ENCODE measurements around the gene RASSF8. TPM values are rescaled to one million over a fixed set of nuclear protein-coding genes. Genes with fewer than 3 reads are reported as not detected.

RASSF8 gene
- polyA plus RNA-seq, 3 donors = 0.08 to 0.39 TPM; not detected in 1

DNA sequence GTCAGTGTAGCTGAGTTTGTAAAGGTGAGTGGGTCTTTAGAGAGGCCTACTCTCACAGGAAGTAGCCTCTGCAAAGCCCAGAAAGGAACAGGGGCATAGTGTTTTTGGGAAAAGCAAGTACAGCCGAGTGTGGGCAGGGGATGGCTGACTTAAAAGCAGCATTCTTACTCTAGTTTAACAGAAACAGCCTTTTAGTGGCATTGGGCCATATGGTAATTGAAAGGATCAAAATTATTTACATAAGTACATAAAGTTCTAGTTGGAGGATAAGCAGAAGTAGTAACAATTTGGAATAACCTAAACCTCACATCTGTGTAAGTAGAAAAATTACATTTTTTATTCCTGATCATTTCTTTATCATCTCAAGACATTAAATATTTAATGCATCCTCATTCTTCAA lies 49.1 kb downstream of the RASSF8 start:
- Histone ChIP-seq H3K4me2 (replicated peaks; ENCODE audit: extremely low read depth, low read length, poor library complexity, severe bottlenecking) (no peak overlapping the region), H3K36me3 (replicated peaks in 1 of 2; ENCODE audit: control insufficient read depth in 1 of 2, insufficient read depth in 2 of 2, low read length in 2 of 2) (no peaks in the 10 kb centered on the region), H4K20me1 (ENCODE audit: insufficient read depth, low read length) (no peaks in the 10 kb centered on the region), H3K4me3 (replicated peaks in 1 of 3; ENCODE audit: low read depth in 2 of 3, low read length in 3 of 3) (no peak overlapping the region), H2AFZ (ENCODE audit: insufficient read depth, low read depth, low read length, poor library complexity, severe bottlenecking) (no peak overlapping the region), H3K27ac (ENCODE audit: low read depth in 1 of 2, low read length in 2 of 2) (no peak overlapping the region), H3K79me2 (ENCODE audit: insufficient read depth, low read length) (no peaks in the 10 kb centered on the region), H3K27me3 (ENCODE audit: control insufficient read depth in 2 of 2, insufficient read depth in 2 of 2, low read length in 2 of 2) (no peaks in the 10 kb centered on the region), H3K9me3 (replicated peaks in 1 of 2; ENCODE audit: control insufficient read depth in 1 of 2, insufficient read depth in 1 of 2, low read length in 2 of 2) (peaks cover under 1 to 6% of the 10 kb centered on the region in 2 donors), H3K4me1 (ENCODE audit: control insufficient read depth in 1 of 2, insufficient read depth in 2 of 2, low read length in 2 of 2) (no peaks in the 10 kb centered on the region), H3K9ac (ENCODE audit: insufficient read depth, low read length, poor library complexity, severe bottlenecking) (no peak overlapping the region)
- intact Hi-C loops (cut with micrococcal nuclease) = no loop called here
- H3K27me3 Mint-ChIP-seq (ENCODE audit: low read depth in 3 of 3) = no peaks in the 10 kb centered on the region
- DNase-seq = no peak
- H3K36me3 Mint-ChIP-seq = no peaks in the 10 kb centered on the region
- H3K4me1 Mint-ChIP-seq = no peaks in the 10 kb centered on the region
- H3K4me3 Mint-ChIP-seq = no peak overlapping the region
- H3K9me3 Mint-ChIP-seq = peaks cover 5 to 14% (median 8%) of the 10 kb centered on the region in 7 donors
- no peak overlapping the region for H3K27ac Mint-ChIP-seq
- WGBS (ENCODE audit: insufficient coverage) = no CpG with 5 or more reads among the region's 1 CpG
- TF ChIP-seq, protein P1, sequence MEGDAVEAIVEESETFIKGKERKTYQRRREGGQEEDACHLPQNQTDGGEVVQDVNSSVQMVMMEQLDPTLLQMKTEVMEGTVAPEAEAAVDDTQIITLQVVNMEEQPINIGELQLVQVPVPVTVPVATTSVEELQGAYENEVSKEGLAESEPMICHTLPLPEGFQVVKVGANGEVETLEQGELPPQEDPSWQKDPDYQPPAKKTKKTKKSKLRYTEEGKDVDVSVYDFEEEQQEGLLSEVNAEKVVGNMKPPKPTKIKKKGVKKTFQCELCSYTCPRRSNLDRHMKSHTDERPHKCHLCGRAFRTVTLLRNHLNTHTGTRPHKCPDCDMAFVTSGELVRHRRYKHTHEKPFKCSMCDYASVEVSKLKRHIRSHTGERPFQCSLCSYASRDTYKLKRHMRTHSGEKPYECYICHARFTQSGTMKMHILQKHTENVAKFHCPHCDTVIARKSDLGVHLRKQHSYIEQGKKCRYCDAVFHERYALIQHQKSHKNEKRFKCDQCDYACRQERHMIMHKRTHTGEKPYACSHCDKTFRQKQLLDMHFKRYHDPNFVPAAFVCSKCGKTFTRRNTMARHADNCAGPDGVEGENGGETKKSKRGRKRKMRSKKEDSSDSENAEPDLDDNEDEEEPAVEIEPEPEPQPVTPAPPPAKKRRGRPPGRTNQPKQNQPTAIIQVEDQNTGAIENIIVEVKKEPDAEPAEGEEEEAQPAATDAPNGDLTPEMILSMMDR (IDR thresholded peaks at IDR 0.05) = no peak

DNA sequence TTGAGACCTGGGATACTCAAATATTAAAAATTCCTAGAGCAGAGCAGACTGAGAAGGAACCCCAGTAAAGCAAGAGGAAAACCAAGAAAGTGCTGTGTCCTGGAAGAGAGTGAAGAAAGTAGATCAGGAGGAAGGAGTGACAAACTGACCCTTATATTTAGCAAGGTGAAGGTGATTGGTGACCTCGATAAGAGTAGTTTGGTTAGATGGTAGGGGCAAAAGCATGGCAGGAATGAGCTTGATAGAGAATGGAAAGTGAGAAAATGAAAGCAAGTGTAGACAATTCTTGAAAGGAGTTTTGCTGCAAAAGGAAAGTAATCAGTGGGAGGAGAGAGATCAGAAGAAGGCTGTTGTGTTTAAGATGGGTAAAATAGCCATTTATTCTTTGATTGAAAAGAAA lies 51.1 kb downstream of the RASSF8 start:
- WGBS (ENCODE audit: insufficient coverage) = 90% methylated on average over 1 of the region's 1 CpG
- H4K20me1 ChIP-seq (ENCODE audit: insufficient read depth, low read length) = no peaks in the 10 kb centered on the region
- no peaks in the 10 kb centered on the region for H3K27me3 ChIP-seq (ENCODE audit: control insufficient read depth in 2 of 2, insufficient read depth in 2 of 2, low read length in 2 of 2)
- Mint-ChIP-seq H3K27me3 (ENCODE audit: low read depth in 3 of 3) (no peaks in the 10 kb centered on the region), H3K4me3 (no peak overlapping the region), H3K4me1 (no peaks in the 10 kb centered on the region), H3K9me3 (peaks cover 0 to 5% (median 0%) of the 10 kb centered on the region in 7 donors), H3K27ac (no peak overlapping the region), H3K36me3 (no peaks in the 10 kb centered on the region)
- H3K4me3 ChIP-seq (replicated peaks in 1 of 3; ENCODE audit: low read depth in 2 of 3, low read length in 3 of 3) = no peak overlapping the region
- no peak overlapping the region for H2AFZ ChIP-seq (ENCODE audit: insufficient read depth, low read depth, low read length, poor library complexity, severe bottlenecking)
- H3K9ac ChIP-seq (ENCODE audit: insufficient read depth, low read length, poor library complexity, severe bottlenecking) = no peak overlapping the region
- no peaks in the 10 kb centered on the region for H3K36me3 ChIP-seq (replicated peaks in 1 of 2; ENCODE audit: control insufficient read depth in 1 of 2, insufficient read depth in 2 of 2, low read length in 2 of 2)
- H3K9me3 ChIP-seq (replicated peaks in 1 of 2; ENCODE audit: control insufficient read depth in 1 of 2, insufficient read depth in 1 of 2, low read length in 2 of 2) = no peaks in the 10 kb centered on the region
- intact Hi-C loops (cut with micrococcal nuclease) = no loop called here
- H3K4me2 ChIP-seq (replicated peaks; ENCODE audit: extremely low read depth, low read length, poor library complexity, severe bottlenecking) = no peak overlapping the region
- H3K79me2 ChIP-seq (ENCODE audit: insufficient read depth, low read length) = no peaks in the 10 kb centered on the region
- H3K4me1 ChIP-seq (ENCODE audit: control insufficient read depth in 1 of 2, insufficient read depth in 2 of 2, low read length in 2 of 2) = no peaks in the 10 kb centered on the region
- TF ChIP-seq, protein P1 (IDR thresholded peaks at IDR 0.05) = no peak
- DNase-seq = no peak
- H3K27ac ChIP-seq (ENCODE audit: low read depth in 1 of 2, low read length in 2 of 2) = no peak overlapping the region
